A549 (cell line): ENCODE data around the gene RGS17.

Experiments
- CBX8 ChIP-seq: fragments of 200-600 bp; sonication (generic); IDR thresholded peaks from 2 replicates; pipeline ENCODE4 v1.6.1; 2016
- CTCF ChIP-seq: fragments of >200 bp; sonication (Bioruptor Twin); formaldehyde crosslinking; IDR thresholded peaks from 3 replicates; pipeline ENCODE4 v1.5.1; 2016
- EP300 ChIP-seq, 2 experiments: fragments of >200 bp; sonication (Bioruptor Twin); formaldehyde crosslinking; IDR thresholded peaks; 2 replicates in 1 of 2; 3 replicates in 1 of 2; pipeline ENCODE4 v1.6.1; 2016 to 2017
- HDAC2 ChIP-seq: fragments of 200-600 bp; sonication (generic); IDR thresholded peaks from 2 replicates; pipeline ENCODE4 v1.6.1; 2016
- HES2 ChIP-seq: fragments of >200 bp; sonication (Bioruptor Twin); formaldehyde crosslinking; IDR thresholded peaks from 2 replicates; pipeline ENCODE4 v1.6.1; 2016
- MAX ChIP-seq: IDR thresholded peaks from 2 replicates; pipeline ENCODE4 v1.6.1; 2012
- POLR2A ChIP-seq: IDR thresholded peaks from 2 replicates; pipeline ENCODE4 v1.6.1; 2012; ENCODE audit warnings: mild to moderate bottlenecking, low read length
- RAD21 ChIP-seq, 2 experiments: fragments of >200 bp in 1 of 2; sonication (Bioruptor Twin) in 1 of 2; formaldehyde crosslinking in 1 of 2; IDR thresholded peaks in 1 of 2; conservative IDR thresholded peaks in 1 of 2; 2 replicates in 1 of 2; 3 replicates in 1 of 2; pipeline ENCODE4 v1.6.1; 2012 to 2018; ENCODE audit warnings: inconsistent platforms in 1 of 2
- RNF2 ChIP-seq: fragments of 200-600 bp; sonication (generic); IDR thresholded peaks from 2 replicates; pipeline ENCODE4 v1.6.1; 2016; ENCODE audit warnings: low read depth, mild to moderate bottlenecking, antibody characterized with exemption, moderate library complexity, borderline replicate concordance

GRCh38 chr6:153162172-153162571 is 31.1 kb upstream of the RGS17 start:
- TF ChIP-seq CTCF (no peak), RAD21 (conservative IDR thresholded peaks at IDR 0.05 in 1 of 2, IDR thresholded peaks at IDR 0.05 in 1 of 2) (no peak), POLR2A (no peak), CBX8 (no peak), RNF2 (no peak), HES2 (no peak), HDAC2 (no peak), MAX (no peak), EP300 (IDR thresholded peaks at IDR 0.05) (no peak)
